HG02763 (cell line): ENCODE measurements around the gene CAVIN2.

ENCODE experiments used
- ATAC-seq: cut with Tn5 transposase; IDR thresholded peaks from one replicate; pipeline ENCODE4 v1.9.1; 2021; ENCODE audit warnings: mild to moderate bottlenecking, moderate library complexity; ENCODE audit not compliant: unreplicated experiment

CAVIN2 gene

DNA sequence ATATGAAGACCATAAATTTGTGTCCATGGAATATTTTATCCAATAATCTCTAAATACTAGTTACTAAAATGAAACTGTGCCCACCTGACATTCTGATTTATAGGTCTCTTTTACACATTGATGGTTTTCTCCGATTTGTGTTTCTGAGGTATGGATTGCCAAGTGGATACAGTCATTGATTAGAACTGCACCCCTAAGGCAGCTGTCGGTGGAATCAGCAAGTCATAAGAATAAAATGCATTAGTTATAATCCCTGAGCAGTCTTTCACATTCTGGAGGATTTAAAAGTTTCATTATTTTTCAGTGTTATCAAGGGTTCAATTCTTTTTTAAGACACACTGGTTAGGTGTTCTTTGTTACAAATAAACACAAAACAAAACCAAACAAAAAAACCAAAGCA is 6.0 kb downstream of the CAVIN2 start:
- ATAC-seq = no peak

- ATAC-seq = no peak
Observed at GRCh38 chr2:191839918-191840804, 6.7 kb downstream of the CAVIN2 start.

- no peak for ATAC-seq
Observed at GRCh38 chr2:191838526-191838925, 8.4 kb downstream of the CAVIN2 start.

- ATAC-seq = no peak
Observed at GRCh38 chr2:191836853-191837769, 9.8 kb downstream of the CAVIN2 start.

DNA sequence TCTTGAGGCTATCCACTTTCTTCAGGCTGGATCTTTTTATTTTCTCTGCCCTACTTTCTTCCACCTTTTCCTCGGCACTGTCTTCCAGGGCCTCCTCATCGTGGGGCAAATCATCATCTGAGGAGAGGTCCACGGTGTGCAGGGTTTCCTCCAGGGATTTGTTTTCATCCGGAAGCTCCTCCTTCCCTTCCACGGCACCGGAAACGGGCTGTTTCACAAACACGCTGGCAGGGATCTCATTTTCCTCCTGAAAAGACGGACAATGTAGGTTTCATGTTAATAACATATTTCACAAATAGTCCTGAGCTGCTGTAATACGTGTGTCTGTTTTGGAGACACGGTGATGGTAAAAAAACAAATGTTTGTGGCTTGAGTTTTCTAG is 10.4 kb downstream of the CAVIN2 start:
- no peak for ATAC-seq

DNA sequence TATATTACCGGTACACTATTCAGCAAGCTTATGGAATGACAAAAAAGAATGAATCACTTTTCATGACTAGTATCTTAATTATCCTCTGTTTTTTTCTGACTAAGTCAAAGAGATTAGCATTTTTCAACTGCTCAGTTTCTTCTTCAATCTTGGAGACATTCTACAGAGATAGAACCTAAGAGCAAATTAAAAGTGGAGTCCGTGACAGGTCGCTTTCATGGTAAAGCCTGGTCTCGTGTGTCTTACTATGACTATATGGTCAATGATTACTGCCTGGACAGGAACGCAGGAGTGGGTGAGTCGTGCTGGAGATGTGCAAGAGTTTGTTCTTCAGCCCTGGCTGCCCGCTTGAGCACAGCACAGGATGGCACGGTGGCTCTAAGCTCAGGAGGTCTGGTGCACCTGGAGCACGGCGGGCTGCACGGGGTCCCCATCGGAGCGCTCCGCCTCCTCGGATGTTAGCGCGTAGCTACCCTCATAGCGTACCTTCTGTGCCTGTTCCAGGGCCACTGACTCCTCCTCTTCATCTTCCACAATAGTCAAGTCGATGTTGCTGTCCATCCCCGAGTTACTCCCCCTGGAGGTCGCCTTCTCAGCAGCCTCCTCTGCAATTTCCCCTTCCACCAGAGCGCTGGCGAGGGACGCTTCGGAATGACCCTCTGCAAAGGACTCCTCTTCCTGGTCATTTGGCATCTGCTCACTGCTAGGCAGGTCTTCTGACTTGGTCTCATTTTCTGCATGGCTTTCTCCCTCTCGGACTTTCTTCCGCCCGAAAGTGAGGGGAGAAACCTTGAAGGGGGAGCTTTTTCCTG is 11.1 kb downstream of the CAVIN2 start:
- ATAC-seq = no peak

DNA sequence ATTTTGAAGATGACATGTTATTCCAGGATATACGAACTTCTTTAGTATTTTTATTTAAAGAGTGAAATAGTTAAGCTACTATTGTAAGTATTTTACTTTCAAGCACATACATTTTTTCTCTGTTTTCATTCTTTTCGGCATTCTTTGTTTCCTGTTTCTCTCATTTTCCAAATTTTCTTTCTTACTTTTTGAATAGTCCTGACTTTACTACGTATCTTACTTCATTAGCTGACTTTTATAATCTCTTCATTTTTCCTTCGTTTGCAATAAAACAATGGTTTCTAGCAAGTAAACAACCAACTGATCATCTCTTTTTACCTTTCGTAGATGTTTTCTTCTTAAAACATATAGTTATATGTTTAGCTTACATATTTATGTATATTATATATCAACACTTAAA is 11.8 kb downstream of the CAVIN2 start:
- ATAC-seq = no peak

DNA sequence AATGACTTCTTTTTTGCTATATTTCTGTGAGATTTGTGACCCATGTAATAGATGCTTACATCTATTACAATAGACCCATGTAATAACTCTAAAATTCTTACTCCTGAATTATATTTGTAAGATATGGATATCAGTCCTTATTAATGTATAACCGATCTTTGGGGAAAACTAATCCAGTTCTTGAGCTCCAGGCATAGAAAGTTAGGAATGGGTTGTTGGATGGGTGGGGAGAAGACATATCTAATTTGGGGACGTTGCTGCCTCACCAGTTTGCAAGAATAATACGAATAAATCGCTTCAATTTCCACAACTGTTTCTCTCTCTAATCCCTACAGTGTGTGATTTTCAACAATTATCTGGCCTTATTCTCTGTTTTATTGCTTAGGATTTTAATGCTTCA is 13.5 kb downstream of the CAVIN2 start:
- no peak for ATAC-seq

GRCh38 chr2:191832668-191833067 is 14.2 kb downstream of the CAVIN2 start:
- no peak for ATAC-seq

DNA sequence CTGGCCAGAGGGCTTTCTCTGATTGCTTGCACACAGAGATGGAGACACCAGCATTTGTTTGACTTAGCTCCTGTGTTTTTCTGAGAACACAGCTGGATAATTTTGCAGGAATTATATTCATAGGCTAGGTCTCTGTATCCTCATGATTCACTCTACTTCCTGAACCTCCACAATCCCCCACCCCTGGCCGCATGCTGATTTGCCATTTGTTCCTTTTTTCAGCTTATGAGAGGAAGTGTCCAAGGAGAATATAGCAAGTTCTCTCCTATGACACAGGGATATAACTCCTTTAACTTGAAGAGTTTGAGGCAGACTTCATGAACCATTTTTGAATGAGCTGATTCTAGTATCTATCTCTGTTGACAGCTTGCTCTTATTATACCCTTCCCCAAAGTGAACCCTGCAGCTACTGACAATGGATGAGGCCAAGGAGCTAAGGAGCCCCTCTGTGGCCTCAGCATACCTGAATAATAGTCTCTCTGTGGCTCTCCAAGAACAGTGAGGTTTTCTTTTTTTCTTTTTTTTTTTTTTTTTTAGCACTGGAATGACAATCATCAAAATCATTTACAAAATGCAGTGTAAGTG is 15.4 kb downstream of the CAVIN2 start:
- ATAC-seq = no peak

- no peak for ATAC-seq
Observed at GRCh38 chr2:191824398-191824797, 22.5 kb downstream of the CAVIN2 start.

GRCh38 chr2:191821078-191821477 is 25.8 kb downstream of the CAVIN2 start:
- no peak for ATAC-seq

GRCh38 chr2:191818725-191819350 is 28.1 kb downstream of the CAVIN2 start:
- ATAC-seq = no peak

GRCh38 chr2:191818133-191818532 is 28.8 kb downstream of the CAVIN2 start:
- no peak for ATAC-seq

GRCh38 chr2:191815010-191815409 is 31.9 kb downstream of the CAVIN2 start:
- ATAC-seq = no peak

DNA sequence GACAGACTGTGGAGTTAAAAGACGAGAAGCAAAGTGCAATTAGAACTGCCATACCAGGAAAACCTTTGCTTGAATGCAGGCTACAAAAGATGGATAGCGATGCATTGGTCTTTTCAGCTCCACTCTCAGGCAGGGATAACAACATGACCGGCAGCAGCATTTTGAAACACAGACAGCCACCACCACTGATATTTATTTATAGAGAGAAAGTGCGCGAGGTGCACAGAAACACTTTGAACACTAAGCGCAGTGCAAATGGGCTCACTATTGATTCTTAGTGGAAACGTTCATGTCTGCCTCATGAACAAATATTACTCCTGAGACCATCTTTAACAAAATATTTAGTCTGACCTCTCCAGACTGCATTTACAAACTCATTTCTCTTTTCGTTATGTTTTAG is 32.9 kb downstream of the CAVIN2 start:
- no peak for ATAC-seq

DNA sequence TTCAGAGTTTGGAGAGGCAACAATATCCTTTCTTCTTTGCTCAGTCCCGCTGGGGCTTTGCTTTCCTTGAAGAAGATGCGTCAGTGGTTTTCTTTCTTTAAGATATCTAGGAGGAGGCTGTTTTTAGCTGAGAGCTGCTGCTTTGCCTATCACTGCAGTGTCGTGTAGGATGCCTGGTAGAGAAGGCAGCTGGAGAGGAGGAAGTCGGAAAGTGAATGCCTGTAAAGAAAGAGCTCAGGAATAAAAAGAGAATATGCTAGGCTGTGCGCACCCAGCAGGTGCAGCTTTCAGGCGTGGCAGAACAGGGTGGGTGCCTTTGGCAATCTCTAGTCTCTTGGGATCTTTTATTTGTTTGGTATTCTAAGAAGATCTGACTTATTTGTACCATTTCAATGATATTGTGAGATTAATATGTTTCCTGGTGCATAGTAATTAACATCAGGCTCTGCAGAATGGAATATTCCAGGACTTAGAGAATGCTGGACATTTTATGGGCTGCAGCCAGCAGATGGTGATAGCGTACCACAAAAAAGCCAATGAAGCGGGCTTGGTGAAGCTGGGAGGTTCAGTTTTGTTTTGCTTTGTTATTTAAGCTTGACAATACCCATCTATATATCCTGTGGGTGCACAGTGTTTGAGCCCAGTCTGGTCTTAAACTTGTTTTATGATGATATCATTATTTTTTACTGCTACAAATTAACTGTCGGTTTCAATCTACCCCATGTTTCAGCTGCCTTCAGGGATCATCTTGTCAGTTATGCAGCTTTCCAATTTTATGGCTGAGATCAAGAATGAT is 34.9 kb downstream of the CAVIN2 start:
- peak; percentile 54 for ATAC-seq

DNA sequence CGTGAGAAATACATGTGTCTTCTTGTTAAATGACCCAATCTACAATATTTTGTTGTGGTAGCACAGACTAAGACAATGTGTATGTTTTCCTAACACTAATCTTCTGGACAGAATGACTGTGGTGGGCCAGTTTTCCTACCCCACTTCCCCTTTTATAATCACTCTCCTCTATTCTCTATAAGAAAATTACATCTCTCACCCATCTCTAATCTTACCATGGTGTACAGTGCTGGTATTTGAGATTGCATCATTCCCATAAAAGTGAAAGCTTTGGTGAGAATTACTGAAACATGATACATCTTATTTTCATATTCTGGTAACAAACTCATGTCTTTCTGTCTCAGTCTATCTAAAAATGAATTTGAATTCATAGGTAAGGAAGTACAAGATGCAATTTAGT is 40.5 kb downstream of the CAVIN2 start:
- ATAC-seq = no peak

DNA sequence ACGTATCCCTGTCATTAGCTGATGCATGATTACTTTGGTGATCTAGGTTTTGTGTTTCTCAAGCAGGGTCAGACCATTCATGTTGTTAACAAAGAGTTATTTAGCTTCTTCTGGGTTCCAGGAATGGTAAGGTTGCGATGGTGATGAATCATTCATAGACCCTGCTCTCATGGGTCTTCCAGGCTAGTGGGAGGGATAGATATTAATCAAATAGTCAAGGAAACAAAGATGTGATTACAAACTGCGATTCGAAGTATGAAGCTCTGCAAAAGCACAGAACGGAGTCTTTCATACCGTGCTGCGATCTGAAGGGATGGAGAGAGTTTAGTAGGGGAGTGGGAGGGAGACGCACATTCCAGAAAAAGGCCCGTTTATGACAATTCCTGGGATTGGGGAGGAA is 42.1 kb downstream of the CAVIN2 start:
- ATAC-seq = no peak
